Liver (tissue), 9 donors: ENCODE results near the gene P3H2. TPM values are rescaled to one million over a fixed set of nuclear protein-coding genes. Genes with fewer than 3 reads are reported as not detected.

Experiments
- DNase-seq: peaks from one replicate; pipeline ENCODE4 v3.0.0-alpha.2; 2017; ENCODE audit warnings: low spot score
- H3K27ac ChIP-seq, 2 donors: one replicate each; pipeline ENCODE4 v1.7.0; 2013; ENCODE audit warnings: inconsistent platforms in 2 of 2, low read length in 2 of 2, control low read depth in 1 of 2, low read depth in 1 of 2, mild to moderate bottlenecking in 1 of 2
- H3K27me3 ChIP-seq, 4 donors: one replicate each; pipeline versions ENCODE4 v1.6.1 to v1.7.0; 2013; ENCODE audit warnings: low read length in 3 of 4, inconsistent platforms in 1 of 4, mild to moderate bottlenecking in 1 of 4, moderate library complexity in 1 of 4; ENCODE audit not compliant: control insufficient read depth in 4 of 4, insufficient read depth in 4 of 4
- H3K36me3 ChIP-seq, 4 donors: one replicate each; pipeline versions ENCODE4 v1.6.1 to v1.7.0; 2013; ENCODE audit warnings: low read length in 3 of 4, mild to moderate bottlenecking in 3 of 4, low read depth in 1 of 4, moderate library complexity in 1 of 4; ENCODE audit not compliant: control insufficient read depth in 4 of 4, insufficient read depth in 3 of 4
- H3K4me1 ChIP-seq, 4 donors: one replicate each; pipeline versions ENCODE4 v1.6.1 to v1.7.0; 2013; ENCODE audit warnings: low read length in 3 of 4, mild to moderate bottlenecking in 3 of 4, moderate library complexity in 1 of 4; ENCODE audit not compliant: control insufficient read depth in 4 of 4, insufficient read depth in 4 of 4
- H3K4me3 ChIP-seq, 3 donors: one replicate each; pipeline versions ENCODE4 v1.6.1 to v1.7.0; 2013; ENCODE audit warnings: low read length in 3 of 3, control low read depth in 1 of 3, low read depth in 1 of 3, mild to moderate bottlenecking in 1 of 3
- H3K9ac ChIP-seq, 2 donors: one replicate each; pipeline ENCODE4 v1.7.0; 2013; ENCODE audit warnings: low read length in 2 of 2, mild to moderate bottlenecking in 2 of 2, moderate library complexity in 2 of 2, control low read depth in 1 of 2, low read depth in 1 of 2
- H3K9me3 ChIP-seq, 4 donors: one replicate each; pipeline versions ENCODE4 v1.6.1 to v1.7.0; 2013; ENCODE audit warnings: low read length in 3 of 4; ENCODE audit not compliant: control insufficient read depth in 4 of 4
- ATF3 ChIP-seq: IDR thresholded peaks from 2 replicates; pipeline ENCODE4 v1.6.1; 2016; ENCODE audit warnings: antibody characterized with exemption
- CTCF ChIP-seq: fragments of 150-350 bp; IDR thresholded peaks from 2 replicates; pipeline ENCODE4 v1.5.1; 2017; ENCODE audit warnings: improper control_type of control experiment, low read depth, low read length; ENCODE audit not compliant: missing input control
- EGR1 ChIP-seq, 2 donors: IDR thresholded peaks; 2 replicates each; pipeline ENCODE4 v1.6.1; 2016 to 2018; ENCODE audit warnings: antibody characterized with exemption in 2 of 2, low read depth in 2 of 2
- FOXA2 ChIP-seq: IDR thresholded peaks from 2 replicates; pipeline ENCODE4 v1.6.1; 2016; ENCODE audit warnings: antibody characterized with exemption
- HNF4A ChIP-seq, 2 donors: conservative IDR thresholded peaks; 2 replicates each; pipeline ENCODE4 v1.6.1; 2016; ENCODE audit warnings: antibody characterized with exemption in 2 of 2, mild to moderate bottlenecking in 2 of 2
- JUND ChIP-seq, 2 donors: IDR thresholded peaks; 2 replicates each; pipeline ENCODE4 v1.6.1; 2016; ENCODE audit warnings: antibody characterized with exemption in 2 of 2
- MAX ChIP-seq: IDR thresholded peaks from 2 replicates; pipeline ENCODE4 v1.6.1; 2016; ENCODE audit warnings: antibody characterized with exemption
- NR2F2 ChIP-seq: IDR thresholded peaks from 2 replicates; pipeline ENCODE4 v1.6.1; 2016; ENCODE audit warnings: antibody characterized with exemption
- RAD21 ChIP-seq, 2 donors: IDR thresholded peaks; 2 replicates each; pipeline ENCODE4 v1.6.1; 2016; ENCODE audit warnings: antibody characterized with exemption in 2 of 2, mild to moderate bottlenecking in 2 of 2
- REST ChIP-seq: IDR thresholded peaks from 2 replicates; pipeline ENCODE4 v1.6.1; 2016; ENCODE audit warnings: antibody characterized with exemption, mild to moderate bottlenecking
- RXRA ChIP-seq, 2 donors: IDR thresholded peaks; 2 replicates each; pipeline ENCODE4 v1.6.1; 2017 to 2018; ENCODE audit warnings: antibody characterized with exemption in 2 of 2, mild to moderate bottlenecking in 1 of 2
- SP1 ChIP-seq: IDR thresholded peaks from 2 replicates; pipeline ENCODE4 v1.6.1; 2018; ENCODE audit warnings: antibody characterized with exemption, mild to moderate bottlenecking
- TAF1 ChIP-seq: conservative IDR thresholded peaks from 2 replicates; pipeline ENCODE4 v1.6.1; 2016; ENCODE audit warnings: antibody characterized with exemption, mild to moderate bottlenecking
- YY1 ChIP-seq: IDR thresholded peaks from 2 replicates; pipeline ENCODE4 v1.6.1; 2016; ENCODE audit warnings: antibody characterized with exemption, mild to moderate bottlenecking
- ZBTB33 ChIP-seq: IDR thresholded peaks from 2 replicates; pipeline ENCODE4 v1.6.1; 2016; ENCODE audit warnings: antibody characterized with exemption
- WGBS: extraction: QIAGEN DNeasy Blood & Tissue Kit; methylation state at CpG from one replicate; pipeline ENCODE4 v1.1.7; 2013; 5-methylcytosine and 5-hydroxymethylcytosine counted together
- polyA plus RNA-seq, 2 donors: library from polyadenylated mRNA; stranded (reverse) in 1 of 2; unstranded in 1 of 2; fragments of 200-250 nt in 1 of 2; fragments of >200 nt in 1 of 2; fragmentation: Nextera tagmentation in 1 of 2; extraction: Ambion mirVana in 1 of 2; gene quantifications; one replicate each; pipeline versions ENCODE4 v1.2.1 to v1.2.3, GENCODE V29; 2013 to 2015
- total RNA-seq, 2 donors: library from RNA; depleted of rRNA; stranded (reverse); fragments of >200 nt; gene quantifications; one replicate each; pipeline ENCODE4 v1.2.3, GENCODE V29; 2014
- donor health status: healthy.
- donor health status: healthy.
- donor health status: healthy.
- donor health status: healthy.
- donor health status: healthy.

Gene P3H2
- total and polyA plus RNA-seq, 4 donors: 1.9 to 6.9 (median 4.1) TPM

- H3K9ac ChIP-seq: no peak overlapping the region
- H3K4me1 ChIP-seq: no peaks in the 10 kb centered on the region
- no peak for TF ChIP-seq ZBTB33
- no peak for TF ChIP-seq RXRA (IDR thresholded peaks at IDR 0.05)
- no peak for TF ChIP-seq EGR1 (IDR thresholded peaks at IDR 0.05; ENCODE audit: low read depth in 2 of 2)
- TF ChIP-seq REST: no peak
- no peak for TF ChIP-seq YY1
- no peak for TF ChIP-seq NR2F2
- TF ChIP-seq SP1: no peak
- TF ChIP-seq RAD21 (IDR thresholded peaks at IDR 0.05): no peak
- no peak for TF ChIP-seq ATF3
- no peak for TF ChIP-seq MAX
- no peak for TF ChIP-seq FOXA2
- TF ChIP-seq TAF1: no peak
- TF ChIP-seq JUND (IDR thresholded peaks at IDR 0.05): no peak
- no peaks in the 10 kb centered on the region for H3K27me3 ChIP-seq
- 55% methylated on average over 8 of the region's 8 CpGs for WGBS
- H3K4me3 ChIP-seq: no peak overlapping the region
- peak overlapping the region in 1 of 2 donors; percentile 10 for H3K27ac ChIP-seq
- H3K36me3 ChIP-seq: no peaks in the 10 kb centered on the region
- DNase-seq: no peak
- no peaks in the 10 kb centered on the region for H3K9me3 ChIP-seq
Observed at GRCh38 chr3:190101320-190102011, 19.2 kb downstream of the P3H2 start.

GRCh38 chr3:190099099-190099498 lies 21.6 kb downstream of the P3H2 start:
- Histone ChIP-seq H3K4me1 (no peaks in the 10 kb centered on the region), H3K36me3 (no peaks in the 10 kb centered on the region), H3K9ac (no peak overlapping the region), H3K9me3 (no peaks in the 10 kb centered on the region), H3K27me3 (peaks cover 0 to 2% (median 0%) of the 10 kb centered on the region in 4 donors), H3K4me3 (no peak overlapping the region), H3K27ac (no peak overlapping the region)
- TF ChIP-seq TAF1 (no peak), YY1 (no peak), SP1 (no peak), CTCF (no peak), ATF3 (no peak), HNF4A (conservative IDR thresholded peaks at IDR 0.05) (no peak)
- WGBS: 83% methylated on average over 6 of the region's 6 CpGs
- no peak for DNase-seq
